NK-92 treated with Interleukin-12 subunit alpha and Interleukin-12 subunit beta, amount 100 ng/mL, for 24 hours (cell line): ENCODE results near the gene TCF4.

ENCODE experiments used
- DNase-seq: peaks from one replicate; lab custom pipeline; 2025; lab: John Stamatoyannopoulos, UW

TCF4 gene

DNA sequence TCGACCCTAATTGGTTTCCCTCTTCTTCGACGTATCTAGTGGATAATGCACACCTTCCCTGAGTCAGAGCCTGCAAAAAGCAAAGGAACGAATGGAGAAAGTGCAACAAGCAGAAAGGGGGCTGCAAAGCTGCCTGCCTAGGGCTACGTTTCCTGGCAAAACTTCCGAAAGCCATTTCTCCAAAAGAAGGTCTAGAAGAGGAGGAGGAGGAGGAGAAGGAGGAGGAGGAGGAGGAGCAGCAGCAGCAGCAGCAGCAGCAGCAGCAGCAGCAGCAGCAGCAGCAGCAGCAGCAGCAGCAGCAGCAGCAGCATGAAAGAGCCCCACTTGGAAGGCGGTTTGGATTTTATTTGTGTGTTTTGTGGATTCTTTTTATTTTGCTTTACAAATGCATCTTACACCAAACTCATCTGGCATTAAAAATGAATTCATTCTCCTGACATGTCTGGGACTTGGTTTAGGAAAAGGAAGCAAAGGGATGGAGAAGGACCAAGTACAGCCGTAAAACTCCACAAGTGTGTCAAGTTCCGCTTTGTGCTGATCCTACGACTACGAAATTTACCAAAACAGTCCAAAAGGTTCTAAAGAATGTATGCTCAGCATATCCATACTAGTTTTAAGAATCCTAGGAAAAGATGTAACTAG, 2.0 kb downstream of the TCF4 start:
- no peak for DNase-seq

DNA sequence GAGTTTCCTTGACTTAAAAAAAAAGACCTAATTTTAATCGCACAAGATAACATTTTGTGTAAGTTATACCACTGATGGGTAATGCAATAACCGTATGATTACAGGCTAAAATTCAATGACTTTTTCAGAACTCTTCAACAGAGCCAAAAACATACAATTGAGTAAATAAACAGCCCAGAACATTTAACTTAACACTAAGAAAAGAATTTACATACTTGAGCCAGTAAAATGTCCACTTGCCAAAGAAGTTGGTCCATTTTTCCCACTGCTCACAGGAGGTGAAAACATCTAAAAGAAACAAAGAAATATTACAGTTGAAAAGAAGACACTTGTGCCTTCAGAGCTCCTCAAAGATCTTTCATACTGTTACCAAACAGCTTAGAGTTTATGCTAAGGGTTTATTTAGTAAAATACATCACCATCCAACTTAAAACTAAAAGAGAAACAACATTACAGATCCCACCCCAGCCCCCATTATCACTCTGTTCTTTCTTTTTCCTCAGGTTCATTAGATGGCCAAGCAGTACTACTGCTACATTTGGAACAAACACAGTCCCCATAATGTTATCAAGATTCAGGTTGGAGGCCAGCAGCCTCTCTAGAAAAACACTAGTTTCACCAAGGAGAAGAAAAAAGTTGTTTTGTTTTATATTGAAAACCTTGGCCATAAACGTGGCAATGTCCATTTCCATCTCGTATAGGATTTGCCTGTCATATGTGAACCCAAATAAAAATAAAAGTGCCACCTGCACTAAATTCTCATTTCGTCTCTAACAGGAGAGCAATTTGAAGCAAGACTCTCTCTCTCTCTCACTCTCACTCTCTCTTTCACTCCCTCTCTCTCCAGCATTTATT, 2.7 kb downstream of the TCF4 start:
- DNase-seq: no peak

DNA sequence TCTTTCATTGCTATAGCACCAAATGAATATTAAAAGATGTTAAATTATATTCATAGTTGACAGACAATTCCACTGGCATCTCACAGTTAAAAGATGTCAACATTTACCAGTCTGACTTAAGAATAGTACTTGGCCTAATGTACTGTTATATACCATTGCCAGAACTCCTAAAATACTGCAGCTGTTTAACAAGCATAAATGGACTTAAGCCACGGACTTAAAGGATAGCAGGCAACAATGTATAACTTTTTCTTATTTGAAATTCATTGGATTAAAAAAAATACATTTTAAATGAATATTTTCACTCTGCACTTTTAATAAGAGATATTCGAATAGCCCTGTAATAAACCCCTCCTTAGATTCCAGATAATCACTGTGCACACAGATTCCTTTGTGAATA, 3.8 kb downstream of the TCF4 start:
- no peak for DNase-seq

DNA sequence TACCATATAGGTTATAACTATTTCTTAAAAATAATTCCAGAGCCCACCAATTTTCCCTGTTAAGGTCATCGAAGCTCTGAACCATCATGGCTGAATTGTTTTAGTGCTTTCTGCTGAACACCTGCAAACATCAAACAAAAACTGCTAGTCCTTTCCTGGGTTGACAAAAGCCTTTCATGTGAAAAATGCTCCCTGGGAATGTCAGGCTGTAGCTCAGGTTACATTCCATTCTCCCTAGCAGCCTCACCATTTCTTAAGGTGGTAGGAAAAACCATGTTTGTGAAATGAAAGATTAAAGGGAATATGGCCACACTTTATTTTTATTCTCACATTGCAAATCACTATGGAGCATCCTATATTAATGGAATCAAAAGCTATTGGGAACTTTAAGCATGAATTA, 5.7 kb downstream of the TCF4 start:
- DNase-seq: no peak

DNA sequence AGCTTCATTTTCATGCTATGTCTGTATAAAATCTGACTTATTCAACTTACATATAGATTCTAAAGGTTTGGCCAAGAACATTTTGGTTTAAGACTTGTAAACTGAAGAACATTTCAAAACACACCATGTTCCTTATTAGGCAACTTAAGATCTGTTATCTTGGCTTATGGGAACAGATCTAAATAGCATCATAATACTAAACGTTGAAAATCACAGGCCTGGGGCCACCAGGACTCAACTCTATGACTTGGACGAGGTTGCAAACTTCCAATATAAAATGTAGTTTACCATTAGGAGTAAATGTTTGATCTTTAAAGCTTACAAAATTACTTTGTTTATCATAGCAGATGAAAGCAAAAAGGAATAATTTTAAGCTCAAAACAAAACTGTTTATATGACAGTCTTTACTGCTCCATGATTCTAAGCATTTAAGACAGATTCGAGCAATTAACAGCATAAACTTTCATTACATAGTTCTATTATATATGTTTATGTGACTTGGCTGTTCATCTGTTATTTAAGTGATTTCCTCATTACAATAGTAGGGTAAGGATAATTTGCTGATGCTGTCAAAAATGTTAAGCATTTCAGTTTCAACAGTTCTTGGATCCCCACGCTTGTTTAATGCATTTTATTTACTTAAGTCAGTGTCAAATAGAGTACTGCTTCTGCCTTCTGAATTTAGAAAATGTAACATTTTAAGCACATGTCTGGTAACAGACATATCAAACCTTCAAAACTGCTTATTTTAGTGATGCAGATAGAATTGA, 8.3 kb downstream of the TCF4 start:
- DNase-seq: no peak

DNA sequence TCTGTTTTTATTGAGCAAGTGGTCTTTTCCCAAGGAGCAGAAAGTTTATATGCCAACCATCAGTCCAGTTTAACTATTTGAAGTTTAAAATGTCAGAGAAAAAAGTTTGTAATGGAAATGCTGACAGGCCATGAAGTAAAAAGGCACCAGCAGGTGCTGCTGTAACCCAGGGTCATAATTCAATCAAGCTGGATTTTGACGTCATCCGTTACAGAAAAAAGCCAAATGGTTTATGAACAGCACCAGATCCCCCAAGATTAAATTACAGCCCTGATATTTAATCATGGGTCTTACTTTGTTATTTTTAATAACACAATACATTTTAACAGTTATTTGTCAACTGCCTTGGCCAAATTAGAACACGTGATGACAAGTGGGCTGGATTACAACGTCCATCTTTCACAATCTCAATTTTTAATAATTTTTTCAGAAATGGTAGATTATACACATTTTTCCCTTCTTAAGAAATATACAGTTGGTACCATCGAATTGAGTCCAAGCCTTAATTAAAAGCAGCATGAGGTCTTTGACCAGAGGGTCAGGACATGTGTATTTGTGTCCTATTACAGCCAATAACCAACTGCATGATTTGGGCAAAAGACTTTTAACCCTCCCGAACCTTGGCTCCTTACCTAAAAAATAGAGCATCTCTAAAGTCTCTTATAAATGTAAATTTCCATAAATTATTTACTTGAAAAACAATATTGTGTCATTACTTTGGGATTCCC, 10.0 kb downstream of the TCF4 start:
- no peak for DNase-seq

DNA sequence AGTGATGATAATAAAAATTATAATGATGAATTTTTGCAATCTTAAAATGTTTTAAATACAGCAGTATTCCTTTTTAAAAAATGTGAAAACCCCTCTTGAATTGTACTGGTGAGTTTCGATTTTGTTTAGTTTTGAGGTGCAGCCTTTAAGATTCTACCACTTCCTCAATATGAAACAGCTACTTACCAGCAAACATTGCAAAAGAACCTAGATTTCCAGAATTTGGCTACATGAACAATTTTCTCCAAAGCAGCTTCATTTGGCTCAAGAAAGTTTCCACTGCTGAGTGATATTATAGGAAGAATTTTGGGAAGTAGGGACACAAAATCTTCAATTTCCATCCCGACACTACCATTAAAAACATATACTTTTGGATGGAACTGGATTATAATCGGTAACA, 12.0 kb downstream of the TCF4 start:
- no peak for DNase-seq

DNA sequence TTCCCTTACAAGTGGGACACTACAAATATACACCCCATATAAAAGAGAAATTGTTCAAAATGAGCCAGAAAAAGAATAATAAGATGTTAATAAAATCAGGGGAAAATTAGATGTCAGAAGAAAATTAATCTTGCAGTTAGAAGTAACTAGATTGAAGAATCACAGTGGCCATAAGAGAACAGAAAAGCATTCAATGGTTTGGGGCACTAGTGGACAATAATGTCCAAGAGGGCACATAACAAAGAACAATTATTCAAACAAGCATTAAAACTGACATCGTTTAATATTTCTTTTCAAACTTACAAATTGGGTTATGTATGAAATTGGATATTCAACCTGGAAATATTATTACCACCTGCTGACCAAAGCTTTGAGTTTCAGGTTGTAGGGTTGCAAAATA, 12.9 kb downstream of the TCF4 start:
- DNase-seq: no peak

DNA sequence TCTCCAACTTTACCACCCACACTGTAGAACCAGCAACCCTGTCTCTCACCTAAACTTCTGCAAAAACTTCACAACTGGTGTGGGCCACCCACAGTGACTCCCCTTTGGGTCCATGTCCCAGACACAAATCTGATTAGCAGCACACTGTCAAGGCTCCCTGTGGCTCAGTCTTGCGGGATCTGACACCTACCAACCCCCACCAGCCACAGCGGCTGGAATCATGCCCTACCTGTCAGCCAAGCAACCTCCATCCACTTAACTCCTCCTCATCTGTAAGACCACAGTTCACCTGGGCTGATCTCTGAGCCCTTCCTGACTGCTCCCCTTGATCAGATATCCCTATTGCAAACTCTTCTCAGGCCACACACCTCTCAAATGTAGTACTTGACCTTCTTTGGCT, 14.6 kb downstream of the TCF4 start:
- no peak for DNase-seq

DNA sequence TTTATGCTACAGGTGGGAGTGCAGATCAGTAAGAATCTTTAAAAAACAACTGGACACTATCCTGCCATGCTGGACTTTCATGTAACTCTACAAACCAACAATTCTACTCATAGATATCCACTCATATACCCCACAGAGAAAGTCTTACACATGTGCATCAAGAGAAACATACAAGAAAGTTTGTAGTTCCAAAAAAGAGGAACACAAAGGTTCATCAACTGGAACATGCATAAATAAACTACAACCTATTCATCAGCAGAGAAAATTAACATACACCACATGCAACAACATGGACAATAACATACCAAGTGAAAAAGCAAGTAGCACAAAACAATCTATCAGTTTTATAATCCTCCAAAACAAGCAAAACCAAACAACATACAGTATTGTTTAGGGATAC, 17.0 kb downstream of the TCF4 start:
- DNase-seq: no peak

DNA sequence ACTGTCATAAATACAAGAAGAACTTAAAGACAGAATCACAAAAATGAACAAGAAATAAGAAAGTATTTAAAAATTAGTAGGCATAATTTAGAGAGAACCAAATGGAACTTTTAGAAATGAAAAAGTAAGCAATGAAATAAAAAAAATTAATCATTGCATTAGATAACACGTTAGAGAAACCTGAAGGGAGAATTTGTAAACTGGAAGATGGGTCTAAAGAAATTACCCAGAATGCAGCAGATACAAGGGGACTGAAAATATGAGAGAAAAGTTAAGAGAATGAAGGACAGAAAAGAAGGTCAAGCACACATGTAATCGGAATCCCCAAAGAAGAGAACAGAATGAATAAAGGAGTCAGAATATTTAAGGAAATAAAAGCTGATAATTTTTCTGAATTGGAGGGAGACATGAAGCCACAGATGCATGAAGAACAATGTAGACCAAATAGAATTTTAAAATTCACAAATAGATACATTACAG, 21.5 kb downstream of the TCF4 start:
- DNase-seq: no peak

DNA sequence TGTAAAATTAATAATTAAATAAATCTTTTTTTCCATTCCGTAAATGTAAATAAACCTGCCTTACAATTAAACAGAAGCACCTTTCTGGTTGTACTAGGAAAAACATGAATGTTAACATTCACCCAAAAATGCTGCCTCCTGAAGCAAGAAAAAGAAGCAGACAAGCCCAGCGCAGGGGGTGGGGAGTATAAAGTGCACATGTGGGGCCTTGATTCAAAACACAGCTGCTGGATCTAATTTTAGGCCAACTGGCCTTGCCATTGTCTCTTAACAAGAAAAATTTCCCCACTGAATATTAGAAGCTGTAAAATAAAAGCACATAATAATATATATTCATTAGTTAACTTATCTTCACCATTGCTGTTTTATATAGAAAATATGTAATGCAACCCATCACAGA, 28.3 kb downstream of the TCF4 start:
- DNase-seq: no peak

DNA sequence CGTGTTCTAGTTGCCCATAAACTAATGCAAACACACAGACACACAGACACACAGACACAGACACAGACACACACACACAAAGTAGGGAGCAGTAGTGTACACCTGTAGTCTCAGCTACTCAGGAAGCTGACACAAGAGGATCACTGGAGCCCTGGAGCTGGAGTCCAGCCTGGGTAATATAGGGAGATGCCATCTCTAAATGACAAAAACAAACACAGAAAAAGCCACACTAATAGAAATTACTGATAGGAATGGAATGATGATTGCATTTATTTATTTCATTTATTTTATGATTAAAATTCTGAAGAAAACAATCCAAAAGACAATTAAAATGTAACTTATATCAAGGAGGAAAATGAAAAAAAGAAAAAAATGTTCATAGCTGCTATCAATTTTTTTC, 30.8 kb downstream of the TCF4 start:
- no peak for DNase-seq

DNA sequence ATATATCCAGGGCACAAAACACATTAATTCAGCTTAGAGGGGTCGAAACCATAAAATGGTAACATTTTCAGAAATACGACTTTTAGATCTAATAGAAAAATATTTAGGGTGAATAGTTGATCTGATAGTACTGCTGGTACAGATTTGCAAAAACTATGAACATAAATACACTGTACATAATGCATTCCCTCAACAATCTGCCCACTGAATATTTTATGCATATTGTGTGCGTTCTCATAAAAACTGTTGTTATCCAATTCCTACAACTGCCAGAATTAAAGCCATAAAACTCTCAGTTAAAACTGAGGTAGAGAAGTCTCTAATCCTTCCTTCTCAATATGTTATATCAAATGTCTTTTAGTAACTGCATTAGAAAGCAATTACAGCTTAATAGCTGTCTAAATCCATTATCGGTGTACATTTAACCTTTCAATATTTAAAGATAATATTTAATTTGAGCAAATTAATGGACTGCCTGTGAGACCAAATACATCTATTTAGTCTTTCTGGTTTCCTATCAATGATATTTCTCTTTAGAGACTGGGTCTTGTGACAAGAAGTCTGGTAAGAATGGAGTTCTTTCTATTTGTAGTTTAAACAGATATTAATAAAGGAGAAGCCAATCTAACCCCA, 32.5 kb downstream of the TCF4 start:
- no peak for DNase-seq

DNA sequence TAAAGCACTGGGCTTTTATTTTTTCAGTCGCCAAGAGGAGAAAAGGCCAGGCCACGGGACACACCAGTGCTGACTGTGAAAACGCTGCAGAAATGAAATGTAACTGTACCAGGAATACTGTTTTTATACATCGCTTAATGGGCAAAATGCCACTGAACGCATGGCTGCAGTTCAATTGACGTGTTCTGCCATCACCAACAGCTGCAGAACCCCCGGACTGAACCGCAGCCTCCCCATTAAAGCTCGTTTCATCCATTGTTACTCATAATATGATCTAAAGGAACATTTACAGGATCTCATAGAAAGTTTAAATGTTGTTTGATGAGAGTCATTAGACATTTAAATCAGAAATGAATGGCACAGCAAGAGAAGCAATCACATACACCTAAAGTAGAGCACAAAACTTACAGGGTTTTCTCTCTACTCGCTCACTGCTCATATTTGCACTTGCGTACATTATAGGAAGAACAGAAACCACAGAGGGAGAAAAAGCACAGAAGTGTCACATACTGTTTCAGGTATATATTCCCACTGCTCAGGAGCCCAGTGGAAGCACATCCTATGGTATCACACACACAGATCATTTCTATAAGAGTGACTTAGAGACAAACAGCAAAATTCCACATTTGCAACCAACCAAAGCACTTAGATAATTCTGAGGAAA, 35.3 kb downstream of the TCF4 start:
- no peak for DNase-seq

DNA sequence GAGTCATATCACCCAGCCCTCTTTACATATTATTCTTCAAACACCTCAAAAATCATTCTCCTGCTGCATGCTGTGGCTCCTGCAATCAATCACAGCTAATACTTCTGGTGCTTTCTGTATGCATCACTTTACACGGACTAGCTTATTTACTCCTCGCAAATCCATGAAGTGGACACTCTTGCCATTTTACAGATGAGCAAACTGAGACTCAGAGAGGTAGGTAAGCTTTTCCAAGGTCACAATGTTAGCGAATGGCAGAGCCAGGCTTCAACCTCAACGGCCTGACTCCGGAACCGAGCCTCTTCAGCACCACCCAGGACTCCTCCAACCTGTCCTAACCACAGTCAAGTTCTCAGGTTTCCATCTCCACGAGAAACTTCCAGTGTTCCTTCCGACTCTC, 36.8 kb downstream of the TCF4 start:
- DNase-seq: no peak

DNA sequence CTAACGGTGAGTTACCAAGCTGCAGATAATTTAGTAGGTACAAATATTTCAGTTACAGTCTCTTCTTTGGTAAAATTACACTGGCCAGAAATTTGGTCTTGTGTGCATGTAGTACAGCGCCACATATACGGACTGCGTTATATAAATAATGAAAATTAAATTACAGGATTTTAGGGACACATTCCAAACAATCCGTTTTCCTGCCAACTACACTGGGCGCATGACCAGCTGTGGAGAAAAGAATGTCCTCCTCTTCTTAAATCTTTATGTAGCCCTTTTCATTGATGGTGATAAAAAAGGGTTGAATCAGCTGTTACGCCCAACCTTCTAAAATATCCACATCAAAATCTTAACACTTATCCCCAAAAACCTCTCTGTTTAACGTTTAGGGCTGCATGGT, 37.5 kb downstream of the TCF4 start:
- no peak for DNase-seq

DNA sequence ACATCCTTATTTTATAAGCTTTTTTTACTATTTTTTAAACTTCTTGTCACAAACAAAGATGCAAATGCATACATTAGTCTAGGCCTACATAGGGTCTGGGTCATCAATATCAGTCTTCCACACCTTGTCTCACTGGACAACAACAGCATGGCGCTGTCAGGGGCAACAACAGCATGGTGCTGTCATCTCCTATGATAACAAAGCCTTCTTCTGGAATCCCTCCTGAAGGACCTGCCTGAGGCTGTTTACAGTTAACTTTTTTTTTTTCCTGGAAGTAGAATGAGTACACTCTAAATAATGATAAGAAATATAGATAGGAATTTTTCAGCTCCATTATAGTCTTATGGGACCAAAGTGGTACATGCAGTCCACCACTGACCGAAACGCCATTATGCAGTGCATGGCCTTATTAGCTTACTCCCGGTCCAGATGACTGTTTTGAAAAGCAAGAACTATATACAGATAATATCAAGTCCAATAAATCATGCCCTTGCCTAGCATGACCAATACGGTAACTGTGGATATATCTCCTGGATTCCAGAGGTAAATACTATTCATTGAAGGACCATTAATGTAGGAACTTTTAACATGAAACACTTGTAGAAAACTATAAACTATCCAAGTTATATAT, 38.4 kb downstream of the TCF4 start:
- DNase-seq: no peak

DNA sequence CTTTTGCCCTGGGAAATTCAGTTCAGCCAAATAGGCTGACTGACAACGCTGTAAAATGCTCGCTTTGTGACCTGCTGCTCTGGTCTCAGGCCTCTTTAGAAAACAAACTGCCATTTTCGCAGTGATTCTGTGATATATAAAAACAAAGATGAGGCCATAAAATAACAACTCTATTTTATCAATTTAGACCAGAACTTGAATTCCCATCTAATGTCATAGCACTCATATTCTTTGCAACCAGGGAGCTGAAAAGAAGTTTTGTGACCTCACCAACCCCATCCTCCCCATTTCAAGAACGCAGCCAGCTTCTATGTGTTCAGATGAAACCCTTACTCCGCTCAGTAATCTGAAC, 40.3 kb downstream of the TCF4 start:
- no peak for DNase-seq

DNA sequence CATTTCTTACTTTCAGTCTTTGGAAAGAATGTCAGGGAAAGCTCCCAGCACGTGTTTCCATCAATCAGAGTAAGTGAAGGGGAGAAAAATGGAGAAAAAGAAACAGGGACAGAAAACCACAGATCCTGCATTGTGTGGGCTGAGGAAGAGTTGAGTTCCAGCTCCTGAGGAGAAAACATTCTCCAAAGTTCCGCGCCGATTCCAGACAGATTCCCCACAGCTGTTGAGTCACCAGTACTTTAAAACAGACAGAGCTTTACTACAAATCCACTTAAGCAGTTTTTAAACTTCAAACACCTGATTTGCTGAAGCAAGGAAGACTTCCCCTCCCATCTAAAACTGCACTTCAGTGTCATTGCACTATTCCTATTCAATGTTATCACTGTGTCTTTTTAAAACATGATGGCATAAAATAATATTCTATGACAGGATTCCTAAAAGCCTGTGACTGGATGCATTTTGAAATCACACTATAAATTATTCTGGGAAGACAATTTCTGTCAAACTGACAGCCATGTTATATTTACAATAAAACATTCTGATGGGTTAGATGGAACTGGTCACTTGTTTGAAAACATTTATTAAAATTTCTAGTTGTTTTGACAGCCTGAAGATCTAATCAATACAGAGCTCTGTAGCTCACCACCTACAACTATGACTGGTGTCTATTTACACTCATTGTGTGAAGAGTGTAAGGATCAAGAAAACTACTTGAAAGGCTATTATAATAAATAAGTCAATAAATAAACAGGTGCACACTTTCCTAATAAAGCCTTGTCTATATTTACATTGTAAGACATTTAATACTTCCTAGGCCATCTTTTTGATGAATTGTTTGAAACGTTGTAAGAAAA, 40.9 kb downstream of the TCF4 start:
- no peak for DNase-seq
